ENCODE measurements around the gene PPP2R5A.

The PPP2R5A gene

GRCh38 chr1:212293579-212293978 is 8.4 kb downstream of the PPP2R5A start (continued):
- TF ChIP-seq ZNF580 (tag by site-specific recombination; IDR thresholded peaks at IDR 0.05) (no peak), ZNF398 (tag by site-specific recombination; IDR thresholded peaks at IDR 0.05) (no peak), YY1 (tag by site-specific recombination; IDR thresholded peaks at IDR 0.05) (no peak), ZFP37 (tag by site-specific recombination; IDR thresholded peaks at IDR 0.05) (no peak), SETDB1 (IDR thresholded peaks at IDR 0.05; ENCODE audit: insufficient read length, low read length) (no peak), ZBTB49 (tag by site-specific recombination; IDR thresholded peaks at IDR 0.05; ENCODE audit: low read depth) (no peak), ZNF664 (tag by site-specific recombination; IDR thresholded peaks at IDR 0.05) (no peak), ZNF10 (tag by site-specific recombination; IDR thresholded peaks at IDR 0.05) (0 out of 2 replicates have a peak, but pooled peaks have one; percentile 24), ZBTB8A (tag by site-specific recombination; IDR thresholded peaks at IDR 0.05) (no peak), ZNF416 (tag by site-specific recombination; IDR thresholded peaks at IDR 0.05) (no peak), SCRT1 (tag by site-specific recombination; IDR thresholded peaks at IDR 0.05; ENCODE audit: borderline replicate concordance) (no peak), ZEB2 (tag by site-specific recombination; IDR thresholded peaks at IDR 0.05) (no peak), ZNF335 (tag by site-specific recombination; conservative IDR thresholded peaks at IDR 0.05) (no peak), ZNF600 (tag by site-specific recombination; IDR thresholded peaks at IDR 0.05) (no peak), ZNF324 (tag by site-specific recombination; IDR thresholded peaks at IDR 0.05) (no peak), ZNF529 (tag by site-specific recombination; IDR thresholded peaks at IDR 0.05; ENCODE audit: insufficient replicate concordance) (no peak), ZNF18 (tag by site-specific recombination; IDR thresholded peaks at IDR 0.05) (no peak), RBAK (tag by site-specific recombination; IDR thresholded peaks at IDR 0.05) (no peak), REST (tag by site-specific recombination; IDR thresholded peaks at IDR 0.05) (peak; percentile 61; the same call in 1 of the 2 replicates), ZNF843 (tag by site-specific recombination; IDR thresholded peaks at IDR 0.05) (no peak), ZNF449 (tag by site-specific recombination; IDR thresholded peaks at IDR 0.05) (no peak), ZBTB26 (tag by site-specific recombination; optimal IDR thresholded peaks at IDR 0.05) (no peak), CTCF (tag by site-specific recombination; IDR thresholded peaks at IDR 0.05) (peak; percentile 33; the same call in 1 of the 2 replicates), ZNF112 (tag by site-specific recombination; IDR thresholded peaks at IDR 0.05) (no peak), ZNF654 (tag by site-specific recombination; IDR thresholded peaks at IDR 0.05; ENCODE audit: low read depth) (peak; percentile 59)

Data from HEK293 (cell line).